ENCODE data around the gene PCDHGB6.

DNA sequence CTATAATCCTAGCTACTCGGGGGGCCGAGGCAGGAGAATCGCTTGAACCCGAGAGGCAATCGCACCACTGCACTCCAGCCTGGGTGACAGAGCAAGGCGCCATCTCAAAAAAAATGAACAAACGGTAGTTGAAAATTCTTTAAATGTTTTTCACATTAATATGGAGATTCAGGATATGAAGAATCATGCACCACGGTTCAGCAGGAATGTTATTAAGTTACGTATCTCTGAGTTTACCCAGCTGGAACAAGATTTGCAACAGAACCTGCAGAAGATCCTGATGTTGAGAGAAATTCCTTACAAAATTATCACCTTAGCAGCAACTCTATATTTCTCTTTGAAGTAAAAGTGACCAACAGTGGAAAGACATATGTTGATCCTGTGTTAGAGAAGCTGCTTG lies 32.5 kb downstream of the PCDHGB6 start:
- TF ChIP-seq EZH2phosphoT487 (IDR thresholded peaks at IDR 0.05; ENCODE audit: low read length) (no peak), EZH2 (optimal IDR thresholded peaks at IDR 0.05; ENCODE audit: low read depth, low read length) (no peak)
- TF ChIP-seq, protein P1, sequence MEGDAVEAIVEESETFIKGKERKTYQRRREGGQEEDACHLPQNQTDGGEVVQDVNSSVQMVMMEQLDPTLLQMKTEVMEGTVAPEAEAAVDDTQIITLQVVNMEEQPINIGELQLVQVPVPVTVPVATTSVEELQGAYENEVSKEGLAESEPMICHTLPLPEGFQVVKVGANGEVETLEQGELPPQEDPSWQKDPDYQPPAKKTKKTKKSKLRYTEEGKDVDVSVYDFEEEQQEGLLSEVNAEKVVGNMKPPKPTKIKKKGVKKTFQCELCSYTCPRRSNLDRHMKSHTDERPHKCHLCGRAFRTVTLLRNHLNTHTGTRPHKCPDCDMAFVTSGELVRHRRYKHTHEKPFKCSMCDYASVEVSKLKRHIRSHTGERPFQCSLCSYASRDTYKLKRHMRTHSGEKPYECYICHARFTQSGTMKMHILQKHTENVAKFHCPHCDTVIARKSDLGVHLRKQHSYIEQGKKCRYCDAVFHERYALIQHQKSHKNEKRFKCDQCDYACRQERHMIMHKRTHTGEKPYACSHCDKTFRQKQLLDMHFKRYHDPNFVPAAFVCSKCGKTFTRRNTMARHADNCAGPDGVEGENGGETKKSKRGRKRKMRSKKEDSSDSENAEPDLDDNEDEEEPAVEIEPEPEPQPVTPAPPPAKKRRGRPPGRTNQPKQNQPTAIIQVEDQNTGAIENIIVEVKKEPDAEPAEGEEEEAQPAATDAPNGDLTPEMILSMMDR (IDR thresholded peaks at IDR 0.05; ENCODE audit: low read length), result no peak
